Mesothelial cell of epicardium (in vitro differentiated cells): ENCODE results near the gene OR4P4. TPM values are rescaled to one million over a fixed set of nuclear protein-coding genes. Genes with fewer than 3 reads are reported as not detected.

Experiments
- DNase-seq, 2 experiments: peaks; one replicate each; pipeline ENCODE4 v3.0.0; 2021; ENCODE audit warnings: low spot score in 2 of 2; ENCODE audit not compliant: unreplicated experiment in 2 of 2
- H3K27ac Mint-ChIP-seq: 2 replicates; pipeline ENCODE4 v1.8.0; 2021; ENCODE audit warnings: mixed read lengths
- H3K27me3 Mint-ChIP-seq: 2 replicates; pipeline ENCODE4 v1.8.0; 2021; ENCODE audit warnings: low read depth, mixed read lengths
- H3K36me3 Mint-ChIP-seq: 2 replicates; pipeline ENCODE4 v1.8.0; 2021; ENCODE audit warnings: mixed read lengths
- H3K4me1 Mint-ChIP-seq: 2 replicates; pipeline ENCODE4 v1.8.0; 2021; ENCODE audit warnings: mixed read lengths
- H3K4me3 Mint-ChIP-seq: 2 replicates; pipeline ENCODE4 v1.8.0; 2021; ENCODE audit warnings: mild to moderate bottlenecking, moderate library complexity, mixed read lengths
- H3K9me3 Mint-ChIP-seq: 2 replicates; pipeline ENCODE4 v1.8.0; 2021; ENCODE audit warnings: mixed read lengths
- CTCF ChIP-seq: fragments of 200-600 bp; sonication (generic); IDR thresholded peaks from one replicate; pipeline ENCODE4 v1.5.0; 2021; ENCODE audit warnings: antibody characterized with exemption; ENCODE audit not compliant: unreplicated experiment
- total RNA-seq: library from RNA; stranded (reverse); gene quantifications from 3 replicates; pipeline ENCODE4 v1.2.1, GENCODE V29; 2021

The OR4P4 gene
- not detected in 3 replicates for total RNA-seq

- no peaks in the 10 kb centered on the region for H3K4me1 Mint-ChIP-seq
- DNase-seq = no peak
- H3K36me3 Mint-ChIP-seq = no peaks in the 10 kb centered on the region
- no peak within 1 kb of the TSS for H3K27ac Mint-ChIP-seq
- TF ChIP-seq CTCF = no peak
- H3K4me3 Mint-ChIP-seq = no peak within 1 kb of the TSS
- H3K27me3 Mint-ChIP-seq = no peaks in the 10 kb centered on the region
- H3K9me3 Mint-ChIP-seq = peaks cover 26% of the 10 kb centered on the region
Measured at GRCh38 chr11:55634813-55635212, at the start of gene OR4P4. OR4P4 (plus strand) TSS chr11:55635113.

GRCh38 chr11:55607545-55607944 lies 27.4 kb upstream of the OR4P4 start, which contains the start of gene OR4C11:
OR4C11 (minus strand) TSS chr11:55607645; CDS start chr11:55604373, 3,272 bp downstream.
- Mint-ChIP-seq H3K9me3 (peaks cover 26% of the 10 kb centered on the region), H3K27me3 (no peaks in the 10 kb centered on the region), H3K4me1 (no peaks in the 10 kb centered on the region), H3K4me3 (no peak within 1 kb of the TSS), H3K27ac (no peak within 1 kb of the TSS), H3K36me3 (no peaks in the 10 kb centered on the region)
- DNase-seq = no peak
- TF ChIP-seq CTCF = no peak

- H3K4me3 Mint-ChIP-seq = no peak overlapping the region
- DNase-seq = no peak
- H3K27ac Mint-ChIP-seq = no peak overlapping the region
- no peak for TF ChIP-seq CTCF
- no peaks in the 10 kb centered on the region for H3K4me1 Mint-ChIP-seq
- H3K27me3 Mint-ChIP-seq = no peaks in the 10 kb centered on the region
- H3K36me3 Mint-ChIP-seq = no peaks in the 10 kb centered on the region
- peaks cover 39% of the 10 kb centered on the region for H3K9me3 Mint-ChIP-seq
Measured at GRCh38 chr11:55624531-55624930, 10.4 kb upstream of the OR4P4 start.

- Mint-ChIP-seq H3K36me3 (no peaks in the 10 kb centered on the region), H3K4me3 (no peak within 1 kb of the TSS), H3K27ac (no peak within 1 kb of the TSS), H3K4me1 (no peaks in the 10 kb centered on the region), H3K9me3 (peaks cover 22% of the 10 kb centered on the region), H3K27me3 (no peaks in the 10 kb centered on the region)
- no peak for DNase-seq
- TF ChIP-seq CTCF = no peak
Measured at GRCh38 chr11:55648027-55648426, 13.1 kb downstream of the OR4P4 start, which contains the start of gene OR4S2. OR4S2 (plus strand) TSS chr11:55648327; CDS start chr11:55650904, 2,577 bp downstream.

- H3K36me3 Mint-ChIP-seq = no peaks in the 10 kb centered on the region
- no peak overlapping the region for H3K4me3 Mint-ChIP-seq
- peaks cover 20% of the 10 kb centered on the region for H3K9me3 Mint-ChIP-seq
- H3K4me1 Mint-ChIP-seq = no peaks in the 10 kb centered on the region
- H3K27ac Mint-ChIP-seq = no peak overlapping the region
- DNase-seq = no peak
- no peak for TF ChIP-seq CTCF
- no peaks in the 10 kb centered on the region for H3K27me3 Mint-ChIP-seq
Measured at GRCh38 chr11:55652560-55652959, 17.6 kb downstream of the OR4P4 start.

GRCh38 chr11:55655096-55655495 lies 20.2 kb downstream of the OR4P4 start:
- Mint-ChIP-seq H3K27ac (no peak overlapping the region), H3K9me3 (peaks cover 20% of the 10 kb centered on the region), H3K4me1 (no peaks in the 10 kb centered on the region), H3K36me3 (no peaks in the 10 kb centered on the region), H3K27me3 (no peaks in the 10 kb centered on the region), H3K4me3 (no peak overlapping the region)
- TF ChIP-seq CTCF = no peak
- no peak for DNase-seq
